Transverse colon (tissue), 4 donors: ENCODE measurements around the gene RIMBP2.

Source experiments
- CTCF ChIP-seq, 5 experiments: fragments of 200-600 bp in 3 of 5; fragments of 450-650 bp in 2 of 5; sonication (generic) in 3 of 5; IDR thresholded peaks; 1 replicate in 2 of 5; 2 replicates in 3 of 5; pipeline ENCODE4 v1.5.1; 2016 to 2017; ENCODE audit warnings: antibody characterized with exemption in 5 of 5, inconsistent platforms in 3 of 5, mild to moderate bottlenecking in 2 of 5, moderate library complexity in 1 of 5
- POLR2AphosphoS5 ChIP-seq, 3 donors: sonication (generic); formaldehyde crosslinking; IDR thresholded peaks; one replicate each; pipeline ENCODE4 v1.6.1; 2016; ENCODE audit warnings: antibody characterized with exemption in 3 of 3

GRCh38 chr12:130728158-130729058, 12.3 kb upstream of the RIMBP2 start:
- TF ChIP-seq POLR2AphosphoS5 (IDR thresholded peaks at IDR 0.05) (no peak), CTCF (IDR thresholded peaks at IDR 0.05) (no peak)
